Measurements from ENCODE around the gene ADGRG2.

The ADGRG2 gene

GRCh38 chrX:18971506-18971905, 150.8 kb downstream of the ADGRG2 start:
- TF ChIP-seq, protein P1, sequence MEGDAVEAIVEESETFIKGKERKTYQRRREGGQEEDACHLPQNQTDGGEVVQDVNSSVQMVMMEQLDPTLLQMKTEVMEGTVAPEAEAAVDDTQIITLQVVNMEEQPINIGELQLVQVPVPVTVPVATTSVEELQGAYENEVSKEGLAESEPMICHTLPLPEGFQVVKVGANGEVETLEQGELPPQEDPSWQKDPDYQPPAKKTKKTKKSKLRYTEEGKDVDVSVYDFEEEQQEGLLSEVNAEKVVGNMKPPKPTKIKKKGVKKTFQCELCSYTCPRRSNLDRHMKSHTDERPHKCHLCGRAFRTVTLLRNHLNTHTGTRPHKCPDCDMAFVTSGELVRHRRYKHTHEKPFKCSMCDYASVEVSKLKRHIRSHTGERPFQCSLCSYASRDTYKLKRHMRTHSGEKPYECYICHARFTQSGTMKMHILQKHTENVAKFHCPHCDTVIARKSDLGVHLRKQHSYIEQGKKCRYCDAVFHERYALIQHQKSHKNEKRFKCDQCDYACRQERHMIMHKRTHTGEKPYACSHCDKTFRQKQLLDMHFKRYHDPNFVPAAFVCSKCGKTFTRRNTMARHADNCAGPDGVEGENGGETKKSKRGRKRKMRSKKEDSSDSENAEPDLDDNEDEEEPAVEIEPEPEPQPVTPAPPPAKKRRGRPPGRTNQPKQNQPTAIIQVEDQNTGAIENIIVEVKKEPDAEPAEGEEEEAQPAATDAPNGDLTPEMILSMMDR (conservative IDR thresholded peaks at IDR 0.05): no peak
- TF ChIP-seq ZFX (IDR thresholded peaks at IDR 0.05): no peak
- H3K27ac ChIP-seq: no peak overlapping the region

- no peak for TF ChIP-seq ZFX (IDR thresholded peaks at IDR 0.05)
- TF ChIP-seq, protein P1 (conservative IDR thresholded peaks at IDR 0.05): no peak
- H3K27ac ChIP-seq: no peak overlapping the region
These were observed 151.8 kb downstream of the ADGRG2 start for GRCh38 chrX:18970465-18970864.

DNA sequence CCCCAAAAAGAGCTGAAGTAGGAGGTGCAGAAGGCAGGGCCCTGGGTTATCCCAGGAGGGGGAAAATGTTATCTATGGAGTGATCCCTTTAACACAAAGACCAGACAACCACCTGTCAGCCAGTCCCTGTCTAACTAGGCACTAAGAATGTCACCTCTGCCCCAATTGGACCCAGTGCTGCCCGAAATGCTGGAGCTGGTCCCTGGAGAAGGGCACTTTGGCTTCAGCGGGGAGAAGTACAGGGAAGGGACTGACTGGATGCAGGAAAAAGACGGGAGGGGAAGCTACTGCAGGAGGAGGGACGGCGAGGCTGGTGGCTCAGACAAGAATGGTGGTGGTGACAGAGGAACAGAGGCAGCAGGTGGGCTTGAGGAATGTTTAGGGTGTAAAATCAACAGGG, 155.6 kb downstream of the ADGRG2 start:
- no peak overlapping the region for H3K27ac ChIP-seq
- no peak for TF ChIP-seq ZFX (IDR thresholded peaks at IDR 0.05)
- TF ChIP-seq, protein P1 (conservative IDR thresholded peaks at IDR 0.05): no peak

GRCh38 chrX:18964901-18965300, 157.4 kb downstream of the ADGRG2 start:
- no peak overlapping the region for H3K27ac ChIP-seq
- TF ChIP-seq, protein P1 (conservative IDR thresholded peaks at IDR 0.05): no peak

DNA sequence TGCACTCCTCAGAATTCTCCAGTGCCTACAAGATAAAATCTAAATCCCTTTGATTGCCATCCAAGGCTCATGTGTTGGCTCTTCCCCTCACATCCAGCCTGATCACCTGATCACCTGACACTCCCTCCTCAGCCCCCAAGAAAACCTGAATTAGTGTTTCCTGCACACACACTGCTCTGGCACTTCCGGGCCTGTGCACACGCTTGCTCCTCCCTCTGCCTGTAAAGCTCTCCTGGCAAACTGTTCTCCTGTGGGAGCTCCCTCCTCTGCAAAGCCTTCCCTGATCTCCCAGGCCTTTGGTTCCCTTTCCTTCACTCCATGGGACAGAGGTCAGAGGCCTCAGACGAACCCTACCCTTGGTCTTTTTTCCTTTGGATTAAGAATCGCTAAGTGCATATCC, 158.2 kb downstream of the ADGRG2 start:
- H3K27ac ChIP-seq: no peak overlapping the region
- TF ChIP-seq, protein P1 (conservative IDR thresholded peaks at IDR 0.05): no peak

- TF ChIP-seq, protein P1 (conservative IDR thresholded peaks at IDR 0.05): no peak
- TF ChIP-seq ZFX (IDR thresholded peaks at IDR 0.05): no peak
- no peak overlapping the region for H3K27ac ChIP-seq
These were observed 159.9 kb downstream of the ADGRG2 start for GRCh38 chrX:18962329-18962728.

DNA sequence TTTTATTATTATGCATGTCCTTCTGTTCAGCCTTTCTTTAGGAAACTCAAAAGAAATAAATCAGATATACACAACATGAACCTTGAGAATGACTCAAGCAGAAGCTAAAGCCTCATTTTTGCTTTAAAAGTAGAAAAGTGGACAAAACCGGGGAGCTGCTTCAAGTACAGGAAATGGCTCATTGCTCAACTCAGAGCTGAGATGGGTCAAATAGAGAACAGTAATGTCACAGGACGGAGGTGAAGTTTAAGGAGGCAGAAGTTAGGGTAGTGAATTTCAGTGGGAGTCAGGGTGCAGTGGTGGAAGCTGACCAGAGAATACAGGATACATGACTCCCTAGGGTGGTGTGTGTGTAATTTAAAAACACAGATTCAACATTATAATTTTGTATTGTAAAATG, 160.6 kb downstream of the ADGRG2 start:
- no peak overlapping the region for H3K27ac ChIP-seq
- TF ChIP-seq ZFX (IDR thresholded peaks at IDR 0.05): no peak
- TF ChIP-seq, protein P1 (conservative IDR thresholded peaks at IDR 0.05): no peak

Data from C4-2B (cell line).